Fibroblast of peridontal ligament (primary cell): ENCODE data around the gene PTF1A.

Source experiments
- DNase-seq: peaks from one replicate; pipeline ENCODE4 v3.0.0-alpha.2; 2010; ENCODE audit errors: extremely low read depth

Gene PTF1A, protein sequence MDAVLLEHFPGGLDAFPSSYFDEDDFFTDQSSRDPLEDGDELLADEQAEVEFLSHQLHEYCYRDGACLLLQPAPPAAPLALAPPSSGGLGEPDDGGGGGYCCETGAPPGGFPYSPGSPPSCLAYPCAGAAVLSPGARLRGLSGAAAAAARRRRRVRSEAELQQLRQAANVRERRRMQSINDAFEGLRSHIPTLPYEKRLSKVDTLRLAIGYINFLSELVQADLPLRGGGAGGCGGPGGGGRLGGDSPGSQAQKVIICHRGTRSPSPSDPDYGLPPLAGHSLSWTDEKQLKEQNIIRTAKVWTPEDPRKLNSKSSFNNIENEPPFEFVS

DNA sequence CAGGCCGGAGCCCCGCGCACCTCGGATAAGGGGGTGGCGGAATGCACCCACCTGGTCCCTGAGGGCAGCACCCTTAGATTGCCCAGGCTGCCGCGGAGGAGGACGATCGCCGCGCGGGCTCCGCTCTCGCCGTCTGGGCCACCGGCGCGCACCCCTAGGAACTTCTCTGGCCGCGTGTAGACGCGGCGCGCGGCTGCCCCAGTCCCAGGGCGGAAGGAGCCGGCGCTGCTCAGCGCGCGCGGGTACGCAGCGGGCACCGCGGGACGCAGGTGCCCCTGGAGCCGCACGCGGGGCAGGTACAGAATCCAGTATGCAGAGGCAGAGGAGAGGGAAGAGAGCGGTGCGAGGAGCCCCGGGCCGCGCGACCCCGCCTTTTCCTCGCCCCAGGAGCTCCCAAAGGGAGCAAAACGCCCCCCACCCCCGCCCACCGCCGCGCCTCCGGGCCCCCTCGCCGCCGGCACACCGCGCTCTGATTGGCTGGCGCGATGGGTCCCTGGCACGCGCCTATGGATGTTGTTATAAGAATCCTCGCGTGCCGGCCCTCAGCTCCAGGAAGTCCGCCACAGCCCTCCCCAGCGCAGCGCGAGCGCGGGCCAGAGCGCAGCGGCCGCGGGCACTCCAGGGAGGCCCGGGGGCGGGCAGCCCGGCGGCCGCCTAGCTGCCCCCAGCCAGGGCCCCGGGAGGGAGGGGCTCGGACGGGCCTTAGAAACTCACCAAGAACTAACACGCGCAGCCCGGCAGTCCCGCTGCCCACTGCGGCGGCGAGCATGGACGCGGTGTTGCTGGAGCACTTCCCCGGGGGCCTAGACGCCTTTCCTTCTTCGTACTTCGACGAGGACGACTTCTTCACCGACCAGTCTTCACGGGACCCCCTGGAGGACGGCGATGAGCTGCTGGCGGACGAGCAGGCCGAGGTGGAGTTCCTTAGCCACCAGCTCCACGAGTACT lies at the start of gene PTF1A:
Gene PTF1A, plus strand, starts transcription at position 549 of the 948 bp plus-strand sequence. Its CDS starts 219 bp downstream, at position 768.
- no peak for DNase-seq

DNA sequence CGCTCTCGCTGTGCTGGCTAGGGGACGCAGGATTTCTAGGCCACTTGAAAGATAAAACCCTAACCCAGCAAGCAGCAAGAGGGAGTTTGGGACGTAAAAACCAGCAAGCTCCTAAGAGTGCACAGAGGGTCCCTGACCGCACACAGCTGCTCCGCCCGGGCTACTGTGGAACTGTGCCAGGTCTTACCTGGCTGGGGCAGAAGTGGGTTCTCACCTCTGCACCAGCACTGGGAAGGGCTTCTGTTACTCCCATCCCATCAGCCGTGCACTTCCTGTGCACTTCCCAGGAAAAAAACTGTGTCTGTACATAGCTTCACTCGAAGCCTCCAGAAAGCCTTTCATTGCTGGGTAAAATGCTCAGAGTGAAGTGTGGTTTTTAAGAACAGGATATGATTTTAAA lies 45.9 kb upstream of the PTF1A start:
- no peak for DNase-seq

DNA sequence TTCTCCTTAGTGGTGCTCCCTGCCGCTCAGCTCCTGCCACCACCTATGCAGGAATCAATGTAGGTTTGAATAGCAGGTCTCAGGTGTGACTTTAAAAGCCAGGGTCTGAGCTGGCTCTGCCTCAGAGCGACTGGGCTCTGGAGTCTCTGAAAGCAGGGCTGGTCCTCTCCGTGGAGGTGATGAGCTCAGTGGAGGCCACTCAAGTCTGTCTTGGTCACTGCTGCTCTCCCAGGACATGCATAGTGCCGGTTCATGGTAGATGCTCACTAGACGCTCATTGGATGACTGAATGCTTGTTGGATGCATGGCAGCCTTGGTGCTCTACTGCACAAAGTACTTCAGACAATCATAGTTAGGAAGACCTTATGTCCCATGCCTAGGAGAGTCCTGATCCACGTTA lies 45.1 kb upstream of the PTF1A start:
- no peak for DNase-seq

DNA sequence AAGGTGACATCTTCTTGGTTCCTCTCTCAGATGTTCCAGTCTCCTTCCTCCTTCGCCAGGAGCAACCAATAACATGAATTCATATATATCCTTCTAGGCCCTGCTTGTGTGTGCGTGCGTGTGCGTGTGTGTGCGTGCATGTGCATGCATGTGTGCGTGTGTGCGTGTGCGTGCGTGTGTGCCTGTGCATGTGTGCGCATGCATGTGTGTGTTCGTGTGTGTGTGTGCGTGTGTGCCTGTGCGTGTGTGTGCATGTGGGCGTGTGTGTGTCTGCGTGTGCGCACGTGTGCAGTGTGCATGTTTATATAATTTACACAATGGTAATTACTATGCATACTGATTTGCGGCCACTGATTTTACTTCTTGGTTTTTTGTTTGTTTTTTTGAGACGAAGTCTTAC lies 43.9 kb upstream of the PTF1A start:
- DNase-seq: no peak

DNA sequence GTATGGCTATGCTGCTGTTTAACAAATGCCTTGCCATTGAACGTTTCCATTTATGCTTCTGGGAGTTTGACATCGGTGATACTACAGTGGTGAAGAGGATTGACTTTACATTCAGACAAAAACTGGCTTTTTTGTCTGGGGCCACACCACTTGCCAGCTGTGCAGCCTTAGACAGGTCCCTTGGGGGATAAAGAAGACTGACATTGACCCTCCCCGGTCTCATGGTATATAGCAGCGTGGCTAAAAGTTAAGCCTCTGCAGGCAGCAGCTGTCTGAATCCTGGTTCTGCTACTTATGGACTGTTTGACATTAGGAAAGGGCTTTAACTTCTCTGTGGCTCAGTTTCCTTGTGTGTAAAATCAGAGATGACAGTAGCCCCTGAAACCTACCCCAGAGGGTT lies 42.0 kb upstream of the PTF1A start:
- DNase-seq: no peak

DNA sequence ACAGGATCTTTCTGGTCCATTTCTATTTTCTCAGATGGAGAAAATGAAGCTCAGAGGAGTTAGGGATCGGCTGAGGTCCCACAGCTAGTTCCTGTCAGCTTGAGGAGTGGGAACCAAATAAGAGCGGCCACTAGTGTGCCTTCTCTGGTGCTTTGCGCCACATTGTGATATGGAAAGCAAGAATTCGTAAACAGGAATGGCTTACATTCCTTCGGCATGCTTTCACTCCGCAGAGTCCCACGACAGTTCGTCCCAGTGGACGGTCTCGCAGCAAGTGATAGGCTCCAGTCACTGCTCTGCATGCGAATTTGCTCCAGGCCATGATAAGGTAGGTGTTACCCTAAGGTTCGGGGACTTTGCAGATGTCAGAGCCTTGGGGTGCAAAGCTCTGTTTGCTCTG lies 41.5 kb upstream of the PTF1A start:
- DNase-seq: no peak

DNA sequence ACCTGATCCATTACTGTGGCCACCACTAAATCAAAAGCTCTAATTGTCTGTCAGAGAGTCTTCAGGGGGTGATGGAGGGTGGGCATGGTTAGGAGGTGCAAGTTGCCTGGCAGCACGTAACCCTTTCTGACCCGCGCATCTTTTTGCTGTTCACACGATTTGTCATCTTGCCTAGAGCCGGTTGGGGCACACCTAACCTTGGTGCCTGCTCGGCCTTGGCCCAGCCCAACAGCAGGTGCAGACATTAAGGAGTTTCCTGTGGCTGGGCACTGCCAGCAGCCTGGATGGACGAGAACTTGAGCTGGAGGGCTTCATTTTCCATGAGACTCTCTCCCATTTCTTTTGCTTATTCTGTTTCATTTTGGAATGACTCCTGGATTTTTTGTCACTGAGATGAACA lies 41.0 kb upstream of the PTF1A start:
- DNase-seq: no peak

DNA sequence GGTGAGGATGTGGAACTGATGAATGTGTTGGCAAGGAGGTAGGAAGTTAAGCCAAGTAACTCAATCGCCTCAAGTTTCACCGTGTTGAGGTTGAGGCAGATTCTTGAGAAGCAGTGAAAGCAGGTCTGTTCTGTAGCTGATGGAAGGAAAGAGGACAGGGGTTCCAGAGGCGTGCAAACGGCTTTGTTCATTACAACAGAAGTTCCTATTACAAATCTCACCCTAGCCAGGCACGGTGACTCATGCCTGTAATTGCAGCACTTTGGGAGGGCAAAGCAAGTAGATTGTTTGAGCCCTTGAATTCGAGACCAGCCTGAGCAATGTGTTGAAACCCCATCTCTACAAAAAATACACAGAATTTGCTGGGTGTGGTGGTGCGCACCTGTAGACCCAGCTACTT lies 36.9 kb upstream of the PTF1A start:
- DNase-seq: peak; percentile 3

DNA sequence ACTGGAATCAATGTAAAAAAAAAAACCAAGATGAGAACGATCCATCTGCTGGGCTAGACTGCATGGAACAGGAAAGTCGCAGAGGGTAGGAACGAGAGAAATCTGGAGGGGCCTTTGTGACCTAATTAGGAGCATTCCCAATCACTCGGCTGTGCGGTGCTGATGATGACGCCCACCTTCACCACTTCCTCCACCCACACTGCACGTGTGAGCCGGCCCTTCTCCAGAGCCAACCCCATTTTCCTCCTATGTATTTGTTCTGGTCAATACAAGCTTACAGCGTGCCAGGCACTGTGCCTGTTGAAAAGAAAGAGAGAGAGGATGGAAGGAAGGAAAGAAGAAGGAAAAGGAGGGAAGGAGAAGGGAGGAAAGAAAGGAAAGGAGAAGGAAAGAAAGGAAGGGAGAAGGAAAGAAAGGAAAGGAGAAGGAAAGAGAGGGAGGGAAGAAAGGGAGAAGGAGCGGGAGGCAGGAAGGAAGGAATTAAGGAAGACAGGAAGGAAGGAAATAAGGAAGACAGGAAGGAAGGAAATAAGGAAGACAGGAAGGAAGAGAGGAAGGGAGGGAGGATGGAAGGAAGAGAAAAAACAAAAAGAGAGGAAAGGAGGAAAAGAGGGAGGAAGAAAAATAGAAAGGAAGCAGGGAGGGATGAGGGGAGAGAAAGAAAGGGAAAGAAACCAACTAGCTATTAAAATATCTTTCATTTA lies 35.5 kb upstream of the PTF1A start:
- DNase-seq: no peak

DNA sequence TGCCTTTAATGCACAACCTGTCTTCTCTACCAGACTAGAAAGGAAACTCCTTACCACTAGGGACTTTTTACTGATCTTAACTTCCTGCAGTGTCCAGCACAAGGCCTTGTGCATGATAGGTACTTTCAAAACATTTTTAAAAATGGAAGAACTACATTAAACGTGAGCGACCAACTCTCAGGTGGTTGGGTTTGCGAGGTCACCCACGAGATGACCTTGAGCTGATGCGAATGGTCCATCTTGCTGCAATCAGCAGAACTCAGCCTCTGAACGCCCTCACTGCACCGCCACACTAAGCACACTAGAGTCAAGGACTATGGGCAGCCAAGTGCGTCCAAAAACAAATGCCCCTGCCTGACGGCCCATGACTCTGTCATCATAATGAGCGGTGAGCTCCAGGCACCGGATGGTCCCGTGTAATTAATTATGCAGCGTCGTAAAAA lies 34.9 kb upstream of the PTF1A start:
- DNase-seq: no peak

DNA sequence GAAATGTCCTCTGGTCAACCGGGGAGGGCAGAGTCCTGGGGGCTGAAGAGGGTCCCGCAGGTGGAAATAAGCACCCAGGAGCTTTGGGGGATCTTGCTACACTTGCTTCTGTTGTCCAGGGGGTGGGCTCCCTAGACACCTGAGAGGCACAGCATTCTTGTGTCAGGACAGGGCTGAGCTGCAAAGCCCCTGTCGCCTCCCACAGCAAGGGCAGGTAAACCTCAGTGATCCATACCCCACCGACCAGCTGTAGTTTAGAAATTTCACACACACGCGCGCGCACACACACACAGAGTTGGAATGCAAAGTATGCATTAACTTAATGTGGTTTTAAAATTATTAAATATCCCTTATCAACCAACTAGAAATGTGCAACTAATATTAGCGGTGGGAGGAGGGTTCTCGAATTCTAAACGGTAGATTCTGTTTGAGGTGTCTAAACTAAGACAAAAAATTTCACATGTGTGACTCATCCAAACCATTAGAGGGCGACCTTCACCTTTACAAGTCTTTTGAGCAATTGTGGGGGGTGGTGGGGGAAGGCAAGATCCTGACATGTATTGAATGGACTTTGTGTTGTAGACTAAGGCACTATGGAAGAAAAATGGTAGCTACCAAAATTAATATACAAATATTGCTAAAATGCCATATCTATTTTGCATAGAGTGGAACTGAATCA lies 34.3 kb upstream of the PTF1A start:
- DNase-seq: peak; percentile 41

DNA sequence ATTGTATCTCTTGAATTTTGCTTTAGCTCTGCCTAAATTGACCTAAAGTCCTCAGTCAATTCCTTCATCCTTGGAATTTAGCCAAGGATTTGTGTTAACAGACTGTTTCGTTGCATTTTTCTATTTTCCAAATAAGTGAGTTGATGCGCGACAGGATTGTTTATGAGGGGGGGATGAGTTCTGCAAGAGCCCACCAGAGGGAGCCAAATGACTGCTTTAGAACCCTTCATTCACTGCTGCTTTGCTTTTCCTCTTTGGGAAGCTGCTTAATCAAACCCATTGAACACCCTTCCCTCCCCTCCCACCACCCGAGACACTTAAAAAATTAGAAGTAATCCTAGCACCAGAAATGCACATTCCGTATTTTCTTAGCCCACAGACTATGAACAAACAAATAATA lies 33.7 kb upstream of the PTF1A start:
- peak; percentile 67 for DNase-seq

DNA sequence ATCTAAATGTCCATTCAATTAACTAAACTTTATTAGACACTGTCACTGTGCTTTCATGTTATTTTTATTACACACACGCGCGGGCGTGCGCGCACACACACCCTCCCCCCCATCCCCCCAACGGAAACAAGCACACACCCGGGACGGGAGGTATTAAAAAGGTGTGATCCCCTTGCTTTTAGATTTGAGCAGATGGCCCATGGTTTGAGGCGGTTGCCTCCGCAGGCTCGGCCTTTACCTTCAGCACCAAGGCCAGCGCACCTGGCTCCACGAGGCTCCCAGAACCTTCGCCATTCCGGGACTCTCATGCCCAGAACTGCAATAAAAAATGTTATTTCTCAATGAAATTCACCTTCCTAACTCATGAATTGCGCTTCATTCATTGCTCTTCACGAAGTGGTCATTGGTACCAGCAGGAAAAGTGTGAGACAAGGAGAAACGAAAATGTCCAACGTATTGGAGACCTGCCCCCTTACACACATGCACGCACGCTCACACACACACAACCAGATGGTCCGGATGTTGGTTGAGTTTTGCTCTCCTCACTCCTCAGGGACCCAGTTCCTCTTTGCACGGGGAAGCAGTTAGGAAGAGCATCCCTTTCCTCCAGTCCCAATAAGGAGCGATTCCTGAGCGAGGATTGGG lies 20.8 kb upstream of the PTF1A start:
- peak; percentile 8 for DNase-seq

DNA sequence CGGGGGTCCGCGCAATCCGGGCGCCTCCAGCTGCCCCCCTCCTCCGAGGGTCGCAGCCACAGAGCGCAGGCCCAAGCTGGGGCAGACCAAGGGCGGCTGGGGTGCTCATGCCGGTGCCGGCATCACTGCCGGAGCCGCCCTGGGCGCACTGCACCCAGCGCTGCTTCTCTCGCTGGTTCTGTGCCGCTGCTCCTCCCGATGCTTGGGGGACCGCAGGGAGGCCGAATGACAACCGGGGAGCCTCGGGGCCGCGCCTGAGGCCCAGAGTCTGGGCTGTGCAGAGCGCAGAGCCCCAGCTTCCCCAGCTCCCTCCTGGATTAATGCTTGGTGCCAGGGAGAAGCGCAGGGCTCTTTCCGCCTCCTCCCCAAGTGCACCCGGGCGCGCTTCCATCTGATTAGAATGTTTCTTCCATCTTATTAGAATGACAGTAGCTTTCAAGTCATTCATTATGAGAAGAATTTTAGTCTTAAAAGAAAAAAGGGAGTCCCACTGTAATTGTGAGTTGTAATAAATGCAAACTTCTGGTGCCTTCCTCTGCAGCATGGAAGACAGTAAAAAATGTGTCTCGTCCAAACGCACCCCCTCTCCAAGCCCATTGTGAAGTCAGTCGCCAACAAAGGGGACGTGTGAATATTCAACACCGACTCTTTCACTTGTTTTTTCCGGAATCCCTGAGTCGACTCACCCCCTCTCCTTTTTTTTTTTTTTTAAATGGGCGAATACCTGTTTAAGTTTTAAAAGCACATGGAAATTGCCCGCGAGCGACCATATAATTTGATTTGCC lies 19.5 kb upstream of the PTF1A start:
- no peak for DNase-seq

DNA sequence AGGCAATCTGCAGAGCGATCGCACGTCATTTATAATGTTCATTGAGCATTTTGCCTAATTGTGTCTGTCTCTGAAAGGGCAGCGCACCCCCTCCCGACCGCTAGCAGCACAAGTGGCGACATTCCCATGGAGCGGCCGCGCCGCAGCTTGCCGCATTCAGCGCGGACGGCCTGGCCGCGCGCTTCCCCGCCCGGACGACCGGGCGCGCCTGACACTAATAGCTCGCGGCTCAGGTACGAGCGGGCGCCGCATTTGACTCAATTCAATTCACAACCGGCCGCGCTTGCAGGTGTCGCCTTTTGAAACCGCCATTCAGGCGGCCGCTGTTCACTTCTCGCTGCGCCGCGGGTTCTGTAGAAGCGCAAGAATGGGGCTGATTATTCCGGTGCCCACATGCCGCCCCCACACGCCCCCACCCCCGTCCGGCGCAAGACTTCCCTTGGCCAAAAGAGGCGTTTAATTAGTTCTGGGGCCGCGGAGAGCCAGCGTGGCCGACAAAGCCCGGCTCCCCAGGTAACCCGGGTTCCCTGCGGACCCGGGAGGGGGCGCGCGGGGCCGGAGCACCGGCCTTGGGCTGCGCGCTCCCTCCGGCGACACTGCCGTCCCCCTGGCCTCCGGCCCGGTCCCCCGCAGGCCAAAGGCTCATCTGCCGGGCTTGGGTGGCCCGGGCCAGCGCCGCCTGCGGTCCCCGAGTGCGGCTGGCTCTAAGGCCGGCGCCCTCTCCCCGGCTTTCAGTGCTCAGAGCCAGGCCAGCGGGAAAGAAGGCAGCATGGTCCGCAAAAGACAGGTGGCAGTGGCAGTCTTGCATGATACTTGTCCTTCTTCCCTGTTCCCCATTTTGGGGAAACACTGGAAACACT lies 18.7 kb upstream of the PTF1A start:
- DNase-seq: no peak

DNA sequence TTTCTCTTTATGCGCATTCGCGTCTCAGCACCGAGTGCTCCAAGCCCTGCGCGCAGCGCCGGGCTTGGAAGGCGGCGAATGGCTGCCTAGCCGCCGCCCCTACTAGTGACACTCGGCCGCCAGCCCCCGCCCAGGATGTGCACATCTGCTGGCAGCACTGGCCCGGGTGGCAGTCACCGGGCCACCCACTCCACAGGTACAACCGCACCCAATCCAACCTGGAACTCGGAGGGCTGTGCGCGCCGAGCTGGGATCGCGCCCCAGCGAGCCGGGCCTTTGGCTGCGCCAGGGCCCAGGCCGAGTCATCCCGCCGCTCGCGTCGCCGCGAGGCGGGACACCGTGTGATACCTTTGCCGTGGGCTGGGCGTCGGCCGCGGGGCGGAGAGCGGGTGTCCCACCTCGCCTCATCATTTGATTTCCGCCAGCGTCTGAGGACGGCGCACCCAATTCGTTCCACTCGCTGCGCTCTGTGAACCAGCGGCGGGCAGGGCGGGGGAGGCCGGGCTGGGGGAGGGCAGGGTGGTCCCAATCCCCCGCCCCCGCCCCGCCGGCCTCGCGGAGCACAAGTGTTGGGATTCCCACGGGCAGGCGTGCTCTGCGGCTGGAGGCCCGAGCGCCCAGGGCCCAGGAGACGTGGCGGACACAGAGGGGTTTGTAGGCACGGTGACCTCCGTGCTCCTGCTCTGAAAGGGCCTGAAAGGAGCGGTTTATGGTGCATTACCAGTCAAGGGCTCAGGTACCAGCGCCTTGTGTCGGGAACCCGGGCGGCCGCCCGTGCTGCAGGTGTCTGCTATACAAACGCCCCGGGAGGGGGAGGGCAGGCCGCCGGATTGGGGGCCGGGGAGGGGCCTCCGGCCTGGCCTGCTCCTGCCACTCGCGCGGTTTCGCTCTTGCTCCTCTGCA lies 17.8 kb upstream of the PTF1A start:
- DNase-seq: no peak

DNA sequence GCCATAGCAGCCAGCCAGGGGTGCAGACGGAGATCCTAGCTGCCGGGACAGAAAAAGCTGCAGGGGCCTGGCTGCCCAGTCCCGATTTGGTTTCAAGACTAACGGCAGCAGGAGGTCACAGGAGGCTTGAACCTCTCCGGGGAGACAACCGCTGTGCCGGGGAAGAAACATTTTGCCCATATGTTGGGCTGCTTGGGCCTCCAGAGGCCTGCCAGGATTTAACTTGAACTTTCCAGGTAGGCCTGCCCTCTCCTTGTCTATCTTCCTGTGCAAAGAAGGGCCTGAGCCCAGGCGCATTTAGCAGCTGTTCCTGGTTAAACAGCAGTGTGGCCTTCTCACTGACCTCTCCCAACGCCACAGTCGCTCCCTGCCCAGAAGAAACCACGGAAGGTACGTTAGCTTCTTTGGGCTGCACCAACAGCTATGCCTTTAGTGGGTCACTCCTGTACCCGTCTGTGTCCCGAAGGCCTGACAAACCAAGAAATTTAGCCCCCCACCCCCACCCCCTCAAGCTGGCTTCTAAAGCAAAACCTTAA lies 17.1 kb upstream of the PTF1A start:
- no peak for DNase-seq

DNA sequence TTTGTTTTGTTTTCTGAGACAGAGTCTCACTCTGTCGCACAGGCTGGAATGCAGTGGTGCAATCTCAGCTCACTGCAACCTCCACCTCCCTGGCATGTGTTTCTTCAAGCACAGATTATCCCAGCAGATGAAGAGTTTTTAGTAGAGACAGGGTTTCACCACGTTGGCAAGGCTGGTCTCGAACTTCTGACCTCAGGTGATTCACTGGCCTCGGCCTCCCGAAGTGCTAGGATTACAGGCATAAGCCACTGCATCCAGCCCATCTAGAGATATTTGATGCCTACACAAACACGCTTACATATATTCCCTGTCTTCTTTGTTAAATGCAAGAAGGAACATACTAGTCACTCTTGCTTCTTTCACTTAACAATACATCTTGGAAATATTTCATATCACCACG lies 5.9 kb upstream of the PTF1A start:
- DNase-seq: no peak
